HG03196 (cell line): ENCODE results near the gene DMAC2.
"Not testable (repeated sequence)": the region's sequence is repeated elsewhere in the genome, so short reads cannot be mapped to it uniquely, and the experiment has no call there.

Experiments
- ATAC-seq: cut with Tn5 transposase; IDR thresholded peaks from one replicate; pipeline ENCODE4 v1.9.1; 2021; ENCODE audit not compliant: unreplicated experiment

Gene DMAC2

DNA sequence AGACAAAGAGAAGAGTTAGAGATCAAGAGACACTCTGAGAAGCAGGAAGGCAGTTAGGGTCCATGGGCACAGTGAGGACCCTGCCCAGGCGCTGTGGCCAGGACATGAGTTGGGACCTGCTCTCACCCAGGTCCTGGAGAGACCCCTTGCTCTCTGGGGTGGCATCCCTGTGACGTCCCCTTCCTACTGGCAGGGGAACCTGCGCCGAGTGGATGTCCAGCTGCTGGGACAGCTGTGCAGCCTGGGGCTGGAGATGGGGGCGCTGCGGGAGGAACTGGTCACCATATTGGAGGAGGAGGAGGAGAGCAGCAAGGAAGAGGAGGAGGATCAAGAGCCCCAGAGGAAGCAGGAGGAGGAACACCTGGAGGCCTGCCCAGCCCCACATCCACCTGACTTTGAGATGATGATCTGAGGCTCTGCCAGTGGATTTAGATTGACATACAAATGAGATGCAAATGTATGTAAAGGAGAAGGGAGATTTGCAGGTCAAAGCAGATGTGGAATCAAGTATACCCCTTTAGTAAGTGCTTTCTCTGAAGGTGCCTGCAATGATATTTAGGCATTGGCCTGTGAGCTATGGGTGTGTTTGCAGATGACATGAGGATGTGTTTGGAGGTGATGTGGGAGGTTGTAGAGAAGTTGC is 4.2 kb upstream of the DMAC2 start:
- no peak for ATAC-seq

DNA sequence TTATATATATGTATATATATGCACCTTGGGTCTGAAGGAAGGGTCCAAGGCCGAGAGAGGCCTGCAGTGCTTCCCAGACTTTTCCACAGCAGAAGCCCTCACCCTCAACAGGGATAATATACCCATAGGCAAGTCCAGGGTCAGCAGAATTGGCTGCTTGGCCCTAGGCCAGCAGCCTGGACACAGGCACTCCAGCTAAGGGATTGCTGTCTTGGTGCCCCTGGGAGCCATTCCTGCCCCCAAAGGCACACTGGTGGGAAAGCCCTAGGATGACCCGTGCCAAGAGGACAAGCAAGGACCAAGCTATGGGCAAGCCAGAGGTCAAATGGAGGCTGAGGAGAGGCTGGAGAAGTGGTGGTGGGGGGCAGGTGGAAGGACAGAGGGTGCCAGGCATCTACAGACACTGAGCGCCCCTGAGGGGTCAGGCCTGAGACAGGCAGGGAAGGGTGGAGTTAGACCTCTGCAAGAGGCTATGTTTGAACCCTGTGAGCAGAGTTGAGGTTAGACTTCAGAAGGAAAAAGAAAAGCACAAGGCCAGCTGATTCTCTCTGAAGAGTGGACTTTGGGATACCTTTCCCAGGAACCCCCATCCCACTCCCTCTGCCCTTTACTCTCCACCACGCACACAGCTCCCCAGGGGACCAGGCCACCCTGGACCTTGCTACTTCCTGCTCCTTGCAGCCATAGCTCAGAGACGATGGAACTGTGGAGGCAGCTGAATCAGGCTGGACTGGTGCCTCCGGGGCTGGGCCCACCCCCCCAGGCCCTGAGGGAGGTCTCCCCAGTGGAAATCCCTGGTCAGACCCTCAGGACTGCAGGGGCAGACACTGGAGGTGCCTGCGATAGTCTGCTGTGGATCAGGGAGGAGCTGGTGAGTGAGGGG is 3.0 kb upstream of the DMAC2 start, which contains the start of gene ERICH4:
Gene ERICH4 (plus strand): TSS at position 684 of the 883 bp plus-strand sequence. CDS start 14 bp downstream, at position 698.
- no peak for ATAC-seq

GRCh38 chr19:41441321-41441945 is 1.7 kb upstream of the DMAC2 start:
- no peak for ATAC-seq

- no peak for ATAC-seq
These were observed 1.7 kb downstream of the DMAC2 start for GRCh38 chr19:41437944-41438574.

GRCh38 chr19:41436674-41436951 is 3.1 kb downstream of the DMAC2 start:
- no peak for ATAC-seq

DNA sequence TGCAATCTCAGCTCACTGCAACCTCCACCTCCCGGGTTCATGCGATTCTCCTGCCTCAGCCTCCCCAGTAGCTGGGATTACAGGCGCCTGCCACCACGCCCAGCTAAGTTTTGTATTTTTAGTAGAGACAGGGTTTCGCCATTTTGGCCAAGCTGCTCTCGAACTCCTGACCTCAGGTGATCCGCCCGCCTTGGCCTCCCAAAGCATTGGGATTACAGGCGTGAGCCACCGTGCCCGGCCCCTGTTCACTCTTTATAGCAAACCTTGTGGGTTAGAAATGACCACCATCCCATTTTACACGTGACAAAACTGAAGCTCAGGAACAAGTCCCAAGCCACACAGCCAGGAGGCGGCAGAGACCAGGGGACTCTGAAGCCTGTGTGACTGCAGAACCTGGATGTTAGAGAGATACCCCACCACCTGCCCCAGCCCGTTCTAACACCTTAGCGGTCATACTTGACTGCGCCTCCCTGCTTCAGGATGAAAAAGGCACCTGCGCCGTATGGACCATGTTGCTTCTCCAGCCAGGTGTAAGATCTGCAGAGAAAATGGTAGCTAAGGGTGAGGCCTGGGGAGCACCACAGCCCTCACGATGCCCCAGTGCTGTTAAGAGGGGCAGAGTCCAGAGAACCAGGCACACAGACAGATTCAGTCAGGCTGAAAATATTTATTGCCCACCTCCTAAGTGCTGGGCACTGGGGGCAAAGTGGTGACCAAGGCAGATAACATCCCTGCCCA is 3.6 kb downstream of the DMAC2 start:
- ATAC-seq = no peak

DNA sequence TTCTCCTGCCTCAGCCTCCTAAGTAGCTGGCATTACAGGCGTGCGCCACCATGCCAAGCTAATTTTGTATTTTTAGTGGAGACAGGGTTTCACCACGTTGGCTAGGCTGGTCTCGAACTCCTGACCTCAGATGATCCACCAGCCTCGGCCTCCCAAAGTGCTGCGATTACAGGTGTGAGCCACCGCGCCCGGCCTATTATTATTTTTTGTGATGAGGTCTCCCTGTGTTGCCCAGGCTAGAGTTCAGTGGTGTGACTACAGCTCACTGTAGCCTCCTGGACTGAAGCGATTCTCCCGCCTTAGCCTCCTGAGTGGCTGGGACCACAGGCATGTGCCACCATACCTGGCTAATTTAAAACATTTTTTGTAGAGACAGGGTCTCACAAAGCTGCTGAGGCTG is 4.3 kb downstream of the DMAC2 start:
- ATAC-seq = not testable (repeated sequence)

DNA sequence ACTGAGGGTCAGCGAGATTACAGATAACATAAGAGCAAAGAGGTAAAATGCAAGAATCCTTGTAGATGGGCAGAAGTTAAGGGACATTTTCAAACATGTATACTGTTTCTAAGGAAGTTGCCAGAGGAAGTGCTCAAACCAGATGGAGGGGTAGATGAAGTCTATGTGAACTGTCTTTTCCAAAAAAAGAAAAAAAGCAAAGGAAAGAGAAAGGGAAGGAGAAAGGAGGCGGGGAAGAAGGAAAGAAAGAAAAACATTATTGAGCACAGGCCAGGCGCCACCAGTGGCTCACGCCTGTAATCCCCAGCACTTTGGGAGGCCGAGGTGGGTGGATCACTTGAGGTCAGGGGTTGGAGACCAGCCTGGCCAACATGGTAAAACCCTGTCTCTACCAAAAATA is 5.3 kb downstream of the DMAC2 start:
- no peak for ATAC-seq

- no peak for ATAC-seq
These were observed 6.5 kb downstream of the DMAC2 start for GRCh38 chr19:41433171-41433570.

GRCh38 chr19:41431426-41432386 is 8.0 kb downstream of the DMAC2 start:
- no peak for ATAC-seq

GRCh38 chr19:41430922-41431321 is 8.8 kb downstream of the DMAC2 start:
- no peak for ATAC-seq

- no peak for ATAC-seq
These were observed 11.2 kb downstream of the DMAC2 start for GRCh38 chr19:41428481-41428859.

DNA sequence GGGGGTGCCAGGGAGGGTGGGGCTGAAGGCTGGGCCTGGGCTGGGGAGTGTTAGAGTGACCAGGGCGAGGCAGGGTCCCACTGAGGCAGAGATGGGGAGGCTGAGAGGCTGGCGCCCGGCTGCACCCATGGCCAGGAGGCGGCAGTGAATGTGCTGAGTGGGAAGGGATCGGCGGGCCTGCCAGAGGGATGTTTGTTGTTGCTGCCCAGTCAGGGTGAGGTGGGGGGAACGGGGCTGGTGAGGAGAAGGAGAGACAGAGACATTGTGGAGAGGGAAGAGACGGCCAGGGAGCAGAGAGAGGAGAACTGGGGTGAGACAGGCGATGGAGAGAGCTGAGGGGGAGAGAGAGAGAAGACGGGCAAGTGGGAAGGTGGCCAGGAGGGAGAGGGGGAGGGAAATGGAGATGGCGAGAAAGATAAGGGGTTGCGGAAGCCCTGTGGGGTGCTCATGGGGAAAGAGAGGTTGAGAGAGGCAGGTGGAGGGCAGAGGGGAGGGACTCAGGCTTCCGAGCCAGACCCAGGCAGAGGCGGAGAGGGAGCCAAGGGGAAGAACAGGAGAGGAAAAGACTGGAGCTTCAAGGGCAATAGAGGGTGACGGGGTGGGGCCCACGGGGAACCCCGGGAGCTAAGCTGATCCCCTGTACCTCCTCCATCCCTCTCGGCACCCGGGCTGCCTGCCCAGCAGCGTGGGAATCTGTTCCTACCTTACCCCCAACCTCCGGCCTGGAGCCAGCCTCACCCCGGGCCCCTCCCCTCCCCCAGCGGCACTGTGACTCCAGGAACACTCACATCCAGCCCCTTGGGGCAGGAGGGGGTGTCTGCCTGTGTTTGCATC is 11.8 kb downstream of the DMAC2 start:
- ATAC-seq = no peak

- ATAC-seq = no peak
These were observed 12.6 kb downstream of the DMAC2 start, which contains the start of gene B3GNT8 for GRCh38 chr19:41426952-41427646. B3GNT8 (minus strand) TSS chr19:41427374; CDS start chr19:41426778, 596 bp downstream.

GRCh38 chr19:41426116-41426841 is 13.4 kb downstream of the DMAC2 start:
- no peak for ATAC-seq

DNA sequence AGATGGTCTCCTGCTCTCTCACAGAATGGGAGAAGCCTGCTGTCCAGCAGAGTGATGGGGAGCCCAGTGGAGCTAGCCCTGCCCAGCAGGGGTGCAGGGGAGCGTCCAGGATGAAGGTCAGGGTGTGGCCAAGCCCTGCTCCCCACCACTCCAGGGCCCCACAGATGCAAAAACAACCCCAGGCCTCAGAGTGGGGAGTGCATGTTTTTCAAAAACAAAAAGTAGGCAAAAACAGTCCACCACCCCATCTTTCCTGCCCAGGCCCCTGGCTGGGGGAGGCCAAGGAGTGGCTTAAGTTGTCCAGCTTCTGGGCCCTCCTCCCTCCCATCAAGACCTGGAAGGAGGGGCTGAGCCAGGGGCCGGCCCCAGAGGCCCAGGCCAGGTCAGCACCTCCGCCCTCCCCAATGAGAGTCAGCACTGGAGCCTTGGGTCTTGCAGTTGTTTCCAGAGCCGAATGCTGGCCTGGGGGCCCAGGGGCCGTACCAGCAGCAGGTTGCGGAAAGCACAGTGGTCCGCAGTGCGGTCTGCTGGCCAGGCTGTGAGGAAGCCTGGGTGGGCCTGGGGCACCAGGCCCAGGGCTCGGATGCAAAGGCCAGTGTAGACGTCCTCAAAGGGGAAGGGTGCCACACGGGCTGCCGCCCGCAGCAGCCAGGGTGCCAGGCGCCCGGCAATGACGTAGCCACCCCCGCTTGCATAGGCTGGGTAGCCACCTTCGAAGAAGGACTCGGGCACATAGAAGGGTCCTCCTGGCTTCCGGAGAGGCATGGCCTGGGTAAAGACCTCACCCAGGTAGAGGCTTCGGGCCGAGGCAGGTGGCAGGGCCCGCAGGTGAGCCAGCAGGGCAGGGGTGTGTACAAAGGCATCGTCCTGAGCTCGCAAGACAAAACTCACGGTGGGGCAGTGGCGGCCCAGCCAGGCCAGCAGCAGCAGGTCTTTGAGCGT is 14.3 kb downstream of the DMAC2 start:
- ATAC-seq = no peak
